Panc1 (cell line): ENCODE results near the gene ENOSF1.

Source experiments
- POLR2AphosphoS5 ChIP-seq: IDR thresholded peaks from 2 replicates; pipeline ENCODE4 v1.6.1; 2012; ENCODE audit warnings: mild to moderate bottlenecking, low read depth, low read length, moderate library complexity
- TF ChIP-seq, protein P1 (sequence below): fragments of 450-650 bp; IDR thresholded peaks from 2 replicates; pipeline ENCODE4 v1.5.1; 2017; ENCODE audit warnings: mild to moderate bottlenecking

DNA sequence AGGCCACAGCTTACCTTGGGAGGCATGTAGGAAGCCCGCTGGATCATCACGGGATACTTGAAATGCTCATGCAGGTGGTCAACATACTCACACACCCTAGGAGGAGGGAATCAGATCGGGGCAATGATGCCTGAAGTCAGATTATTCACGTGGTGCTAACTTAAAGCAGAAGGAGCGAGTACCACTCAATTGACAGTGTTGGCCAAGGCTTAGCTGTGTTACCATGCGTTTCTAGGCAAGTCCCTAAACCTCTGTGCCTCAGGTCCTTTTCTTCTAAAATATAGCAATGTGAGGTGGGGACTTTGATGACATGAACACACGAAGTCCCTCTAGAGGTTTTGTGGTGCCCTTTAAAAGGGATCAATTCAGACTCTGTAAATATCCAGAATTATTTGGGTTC is 37.1 kb downstream of the ENOSF1 start:
- TF ChIP-seq, protein P1, sequence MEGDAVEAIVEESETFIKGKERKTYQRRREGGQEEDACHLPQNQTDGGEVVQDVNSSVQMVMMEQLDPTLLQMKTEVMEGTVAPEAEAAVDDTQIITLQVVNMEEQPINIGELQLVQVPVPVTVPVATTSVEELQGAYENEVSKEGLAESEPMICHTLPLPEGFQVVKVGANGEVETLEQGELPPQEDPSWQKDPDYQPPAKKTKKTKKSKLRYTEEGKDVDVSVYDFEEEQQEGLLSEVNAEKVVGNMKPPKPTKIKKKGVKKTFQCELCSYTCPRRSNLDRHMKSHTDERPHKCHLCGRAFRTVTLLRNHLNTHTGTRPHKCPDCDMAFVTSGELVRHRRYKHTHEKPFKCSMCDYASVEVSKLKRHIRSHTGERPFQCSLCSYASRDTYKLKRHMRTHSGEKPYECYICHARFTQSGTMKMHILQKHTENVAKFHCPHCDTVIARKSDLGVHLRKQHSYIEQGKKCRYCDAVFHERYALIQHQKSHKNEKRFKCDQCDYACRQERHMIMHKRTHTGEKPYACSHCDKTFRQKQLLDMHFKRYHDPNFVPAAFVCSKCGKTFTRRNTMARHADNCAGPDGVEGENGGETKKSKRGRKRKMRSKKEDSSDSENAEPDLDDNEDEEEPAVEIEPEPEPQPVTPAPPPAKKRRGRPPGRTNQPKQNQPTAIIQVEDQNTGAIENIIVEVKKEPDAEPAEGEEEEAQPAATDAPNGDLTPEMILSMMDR, result no peak
- no peak; the same call in 1 of the 2 replicates for TF ChIP-seq POLR2AphosphoS5
